AG10803 (cell line): ENCODE results near the gene MAGEA10.
"Not testable (repeated sequence)": the region's sequence is repeated elsewhere in the genome, so short reads cannot be mapped to it uniquely, and the experiment has no call there.

ENCODE experiments used
- DNase-seq: peaks from one replicate; pipeline ENCODE4 v3.0.0; 2010; ENCODE audit warnings: low read depth
- H3K4me3 ChIP-seq: 2 replicates; pipeline ENCODE4 v1.5.1; 2011; ENCODE audit warnings: mild to moderate bottlenecking, low read length, control low read depth
- TF ChIP-seq, protein P1 (sequence below): conservative IDR thresholded peaks from 2 replicates; pipeline ENCODE4 v1.5.1; 2011; ENCODE audit warnings: mild to moderate bottlenecking, low read length, control low read depth, inconsistent platforms

Gene MAGEA10

DNA sequence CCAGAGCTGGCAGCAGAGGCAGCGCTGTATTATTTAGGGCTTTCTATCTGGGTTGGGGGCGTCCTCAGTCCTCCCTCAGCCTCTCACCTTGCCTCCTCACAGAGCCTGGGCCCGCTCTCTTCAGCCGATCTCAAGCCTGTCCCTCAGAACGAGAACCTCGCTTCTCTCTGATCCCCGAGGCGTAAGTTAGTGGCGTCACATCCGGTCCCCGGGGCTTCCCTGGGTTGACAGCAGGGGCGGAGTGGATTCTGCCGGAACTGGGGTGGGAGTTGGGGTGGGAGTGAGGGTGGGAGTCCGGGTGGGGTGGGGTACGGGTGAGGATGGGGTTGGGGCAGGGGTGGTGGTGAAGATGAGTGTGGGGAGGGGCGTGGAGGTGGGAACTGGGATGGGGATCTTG lies at the start of gene MAGEA10:
TSS of gene MAGEA10 (minus strand) at position 190 of the 397 bp plus-strand sequence. CDS start 2,957 bp downstream, outside the sequence.
- TF ChIP-seq, protein P1, sequence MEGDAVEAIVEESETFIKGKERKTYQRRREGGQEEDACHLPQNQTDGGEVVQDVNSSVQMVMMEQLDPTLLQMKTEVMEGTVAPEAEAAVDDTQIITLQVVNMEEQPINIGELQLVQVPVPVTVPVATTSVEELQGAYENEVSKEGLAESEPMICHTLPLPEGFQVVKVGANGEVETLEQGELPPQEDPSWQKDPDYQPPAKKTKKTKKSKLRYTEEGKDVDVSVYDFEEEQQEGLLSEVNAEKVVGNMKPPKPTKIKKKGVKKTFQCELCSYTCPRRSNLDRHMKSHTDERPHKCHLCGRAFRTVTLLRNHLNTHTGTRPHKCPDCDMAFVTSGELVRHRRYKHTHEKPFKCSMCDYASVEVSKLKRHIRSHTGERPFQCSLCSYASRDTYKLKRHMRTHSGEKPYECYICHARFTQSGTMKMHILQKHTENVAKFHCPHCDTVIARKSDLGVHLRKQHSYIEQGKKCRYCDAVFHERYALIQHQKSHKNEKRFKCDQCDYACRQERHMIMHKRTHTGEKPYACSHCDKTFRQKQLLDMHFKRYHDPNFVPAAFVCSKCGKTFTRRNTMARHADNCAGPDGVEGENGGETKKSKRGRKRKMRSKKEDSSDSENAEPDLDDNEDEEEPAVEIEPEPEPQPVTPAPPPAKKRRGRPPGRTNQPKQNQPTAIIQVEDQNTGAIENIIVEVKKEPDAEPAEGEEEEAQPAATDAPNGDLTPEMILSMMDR, result no peak
- no peak within 1 kb of the TSS for H3K4me3 ChIP-seq
- no peak for DNase-seq

- TF ChIP-seq, protein P1, result no peak
- DNase-seq, result no peak
- no peak overlapping the region for H3K4me3 ChIP-seq
These were observed 39.3 kb upstream of the MAGEA10 start for GRCh38 chrX:152177497-152178269.

DNA sequence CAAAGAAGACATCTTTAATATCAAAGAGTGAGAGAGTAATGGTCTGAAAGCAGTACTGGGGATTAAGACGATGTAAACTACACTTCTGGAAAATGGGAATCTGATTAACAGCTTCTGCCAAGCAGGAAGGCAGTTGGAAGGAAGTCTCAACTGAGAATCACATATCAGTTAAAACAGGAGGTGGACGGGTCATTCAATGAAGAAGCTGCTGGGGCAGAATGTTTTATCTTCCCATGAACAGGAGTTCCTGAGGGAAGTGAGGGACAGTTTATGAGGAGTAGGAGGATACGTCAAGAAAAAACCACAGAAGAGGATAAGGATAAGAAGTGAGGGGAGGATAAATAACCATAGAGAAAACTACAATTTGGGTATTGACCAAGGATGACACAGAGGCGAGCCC lies 38.7 kb upstream of the MAGEA10 start:
- no peak overlapping the region for H3K4me3 ChIP-seq
- TF ChIP-seq, protein P1, result no peak
- DNase-seq, result no peak

- not testable (repeated sequence) for DNase-seq, H3K4me3 ChIP-seq
These were observed 37.5 kb upstream of the MAGEA10 start for GRCh38 chrX:152175892-152176291.

GRCh38 chrX:152173923-152174322 lies 35.5 kb upstream of the MAGEA10 start:
- H3K4me3 ChIP-seq, DNase-seq: not testable (repeated sequence)

DNA sequence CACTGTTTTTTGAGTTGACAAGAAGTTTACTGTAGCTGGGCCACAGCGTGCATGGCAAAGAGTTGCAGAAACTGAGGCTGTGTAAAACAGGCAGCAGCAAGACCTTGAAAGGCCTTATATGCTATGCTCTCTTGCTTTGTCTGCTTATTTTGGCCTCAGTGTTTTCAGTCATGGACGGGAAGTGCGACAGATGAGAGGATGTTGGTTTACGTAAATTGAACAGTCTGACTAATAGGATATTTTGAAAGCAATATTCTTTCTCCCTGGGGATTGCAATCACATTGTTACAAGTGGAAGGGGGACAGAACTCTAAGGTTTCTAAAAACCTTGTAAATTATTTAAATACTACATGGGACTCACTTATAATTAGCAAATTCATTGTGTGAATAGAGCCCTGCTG lies 32.2 kb upstream of the MAGEA10 start:
- H3K4me3 ChIP-seq, result no peak overlapping the region
- no peak for DNase-seq
- TF ChIP-seq, protein P1, result no peak

- TF ChIP-seq, protein P1, result no peak
- DNase-seq, result no peak
- no peak overlapping the region for H3K4me3 ChIP-seq
These were observed 26.8 kb upstream of the MAGEA10 start for GRCh38 chrX:152165033-152165743.

GRCh38 chrX:152157042-152157441 lies 18.7 kb upstream of the MAGEA10 start:
- TF ChIP-seq, protein P1, result no peak
- no peak overlapping the region for H3K4me3 ChIP-seq
- no peak for DNase-seq
